ENCODE results near the gene PTGS1. TPM values are rescaled to one million over a fixed set of nuclear protein-coding genes. Genes with fewer than 3 reads are reported as not detected.

Gene PTGS1
- total and polyA plus RNA-seq, 2 of the 13 experiments (the other 11 are each of a cell fraction or from before 2014, with no cell fraction given): 0.07 to 0.08 TPM

DNA sequence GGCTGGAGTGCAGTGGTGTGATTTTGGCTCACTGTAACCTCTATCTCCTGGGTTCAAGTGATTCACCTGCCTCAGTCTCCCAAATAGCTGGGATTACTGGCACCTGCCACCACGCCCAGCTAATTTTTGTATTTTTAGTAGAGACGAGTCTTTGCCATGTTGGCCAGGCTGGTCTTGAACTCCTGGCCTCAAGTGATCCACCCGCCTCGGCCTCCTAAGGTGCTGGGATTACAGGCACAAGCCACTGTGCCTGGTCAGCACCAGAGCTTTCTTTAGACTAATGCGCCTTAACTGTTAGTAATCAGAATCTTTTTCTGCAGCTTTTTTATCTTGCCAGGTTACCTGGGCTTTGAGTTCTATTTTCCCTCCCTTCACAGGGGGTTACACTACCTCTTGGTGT is 18.4 kb downstream of the PTGS1 start:
- CTCF ChIA-PET (ENCODE audit: low intra/inter-chr PET ratio, low total read pairs): no interaction called here
- no peak overlapping the region for H3K4me3 ChIP-seq (replicated peaks in 1 of 3; ENCODE audit: insufficient read depth in 1 of 3, low read depth in 2 of 3, low read length in 3 of 3)
- POLR2A ChIA-PET: no interaction called here

DNA sequence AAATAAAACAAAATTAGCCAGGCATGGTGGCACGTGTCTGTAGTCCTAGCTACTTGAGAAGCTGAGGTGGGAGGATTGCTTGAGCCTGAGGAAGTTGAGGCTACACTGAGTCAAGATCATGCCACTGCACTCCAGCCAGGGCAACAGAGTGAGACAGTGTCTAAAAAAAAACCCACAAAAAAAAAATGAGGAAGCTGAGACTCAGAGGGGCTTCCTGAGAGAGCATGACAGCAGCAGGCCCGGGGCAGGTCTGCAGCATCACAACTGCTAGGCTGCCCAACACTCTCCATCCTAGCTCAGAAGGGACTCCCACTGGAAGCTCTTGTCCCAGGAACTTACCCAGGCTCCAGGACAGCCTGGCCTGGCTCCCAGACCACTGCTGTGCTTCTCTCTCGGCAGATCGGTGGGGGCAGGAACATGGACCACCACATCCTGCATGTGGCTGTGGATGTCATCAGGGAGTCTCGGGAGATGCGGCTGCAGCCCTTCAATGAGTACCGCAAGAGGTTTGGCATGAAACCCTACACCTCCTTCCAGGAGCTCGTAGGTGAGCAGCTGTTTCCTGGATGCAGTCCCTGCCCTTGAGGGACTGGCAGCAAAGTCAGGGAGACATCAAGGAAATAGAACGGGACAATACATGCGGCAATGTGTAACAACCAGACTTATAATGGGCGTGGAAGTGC is 19.1 kb downstream of the PTGS1 start:
- no peak for ATAC-seq
- BruUV-seq (replicated peaks): no TSS peak
- Histone ChIP-seq H3K4me1 (ENCODE audit: insufficient read depth, low read length) (no peaks in the 10 kb centered on the region), H4K20me1 (ENCODE audit: insufficient read depth, low read length) (no peaks in the 10 kb centered on the region), H3K27me3 (ENCODE audit: control insufficient read depth in 1 of 2, insufficient read depth in 2 of 2, low read length in 2 of 2) (peaks cover 3 to 7% of the 10 kb centered on the region in 2 experiments; a peak in 2 of 5 replicates), H3K79me2 (ENCODE audit: insufficient read depth, low read length) (no peaks in the 10 kb centered on the region), H2AFZ (ENCODE audit: low read length) (no peak overlapping the region), H3K27ac (ENCODE audit: extremely low read length, insufficient read depth, low read length) (no peak overlapping the region), H3K4me2 (ENCODE audit: low read depth, low read length) (no peak overlapping the region), H3K9me3 (ENCODE audit: low read length) (no peaks in the 10 kb centered on the region), H3K9ac (ENCODE audit: insufficient read depth, low read depth, low read length) (no peak overlapping the region), H3K36me3 (replicated peaks in 1 of 2; ENCODE audit: control insufficient read depth in 1 of 2, insufficient read depth in 2 of 2, low read length in 2 of 2) (no peaks in the 10 kb centered on the region), H3K4me3 (replicated peaks in 1 of 3; ENCODE audit: insufficient read depth in 1 of 3, low read depth in 2 of 3, low read length in 3 of 3) (no peak overlapping the region)
- DNase-seq (ENCODE audit: low spot score): no peak
- intact Hi-C loops (cut with micrococcal nuclease; ENCODE audit: unreplicated experiment): no loop called here
- CTCF ChIA-PET (ENCODE audit: low intra/inter-chr PET ratio, low total read pairs): no interaction called here
- FAIRE-seq: no peak
- in situ Hi-C loops (cut with HindIII; ENCODE audit: extremely low pct_ligation_motif_present, low pct_unique_long_range_greater_than_20kb): no loop called here
- POLR2A ChIA-PET: no interaction called here
- WGBS (ENCODE audit: low lambda C conversion rate): 42% methylated on average over 11 of the region's 11 CpGs
- no peak for TF ChIP-seq ZNF468 (CRISPR knock-in tag; IDR thresholded peaks at IDR 0.05)
- TF ChIP-seq AKAP8 (CRISPR knock-in tag; IDR thresholded peaks at IDR 0.05): no peak
- TF ChIP-seq, protein P1, sequence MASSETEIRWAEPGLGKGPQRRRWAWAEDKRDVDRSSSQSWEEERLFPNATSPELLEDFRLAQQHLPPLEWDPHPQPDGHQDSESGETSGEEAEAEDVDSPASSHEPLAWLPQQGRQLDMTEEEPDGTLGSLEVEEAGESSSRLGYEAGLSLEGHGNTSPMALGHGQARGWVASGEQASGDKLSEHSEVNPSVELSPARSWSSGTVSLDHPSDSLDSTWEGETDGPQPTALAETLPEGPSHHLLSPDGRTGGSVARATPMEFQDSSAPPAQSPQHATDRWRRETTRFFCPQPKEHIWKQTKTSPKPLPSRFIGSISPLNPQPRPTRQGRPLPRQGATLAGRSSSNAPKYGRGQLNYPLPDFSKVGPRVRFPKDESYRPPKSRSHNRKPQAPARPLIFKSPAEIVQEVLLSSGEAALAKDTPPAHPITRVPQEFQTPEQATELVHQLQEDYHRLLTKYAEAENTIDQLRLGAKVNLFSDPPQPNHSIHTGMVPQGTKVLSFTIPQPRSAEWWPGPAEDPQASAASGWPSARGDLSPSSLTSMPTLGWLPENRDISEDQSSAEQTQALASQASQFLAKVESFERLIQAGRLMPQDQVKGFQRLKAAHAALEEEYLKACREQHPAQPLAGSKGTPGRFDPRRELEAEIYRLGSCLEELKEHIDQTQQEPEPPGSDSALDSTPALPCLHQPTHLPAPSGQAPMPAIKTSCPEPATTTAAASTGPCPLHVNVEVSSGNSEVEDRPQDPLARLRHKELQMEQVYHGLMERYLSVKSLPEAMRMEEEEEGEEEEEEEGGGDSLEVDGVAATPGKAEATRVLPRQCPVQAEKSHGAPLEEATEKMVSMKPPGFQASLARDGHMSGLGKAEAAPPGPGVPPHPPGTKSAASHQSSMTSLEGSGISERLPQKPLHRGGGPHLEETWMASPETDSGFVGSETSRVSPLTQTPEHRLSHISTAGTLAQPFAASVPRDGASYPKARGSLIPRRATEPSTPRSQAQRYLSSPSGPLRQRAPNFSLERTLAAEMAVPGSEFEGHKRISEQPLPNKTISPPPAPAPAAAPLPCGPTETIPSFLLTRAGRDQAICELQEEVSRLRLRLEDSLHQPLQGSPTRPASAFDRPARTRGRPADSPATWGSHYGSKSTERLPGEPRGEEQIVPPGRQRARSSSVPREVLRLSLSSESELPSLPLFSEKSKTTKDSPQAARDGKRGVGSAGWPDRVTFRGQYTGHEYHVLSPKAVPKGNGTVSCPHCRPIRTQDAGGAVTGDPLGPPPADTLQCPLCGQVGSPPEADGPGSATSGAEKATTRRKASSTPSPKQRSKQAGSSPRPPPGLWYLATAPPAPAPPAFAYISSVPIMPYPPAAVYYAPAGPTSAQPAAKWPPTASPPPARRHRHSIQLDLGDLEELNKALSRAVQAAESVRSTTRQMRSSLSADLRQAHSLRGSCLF (CRISPR knock-in tag; IDR thresholded peaks at IDR 0.05; ENCODE audit: borderline replicate concordance): no peak
- TF ChIP-seq, protein P2, sequence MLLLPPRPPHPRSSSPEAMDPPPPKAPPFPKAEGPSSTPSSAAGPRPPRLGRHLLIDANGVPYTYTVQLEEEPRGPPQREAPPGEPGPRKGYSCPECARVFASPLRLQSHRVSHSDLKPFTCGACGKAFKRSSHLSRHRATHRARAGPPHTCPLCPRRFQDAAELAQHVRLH (CRISPR knock-in tag; IDR thresholded peaks at IDR 0.05; ENCODE audit: borderline replicate concordance, low read depth): no peak
- no peak for TF ChIP-seq ZNF547 (CRISPR knock-in tag; IDR thresholded peaks at IDR 0.05)
- no peak for TF ChIP-seq SATB2 (CRISPR knock-in tag; IDR thresholded peaks at IDR 0.05)

More for the DNA sequence above, 18.4 kb downstream of the PTGS1 start:
- H3K4me2 ChIP-seq (ENCODE audit: low read depth, low read length): no peak overlapping the region
- H3K27me3 ChIP-seq (ENCODE audit: control insufficient read depth in 1 of 2, insufficient read depth in 2 of 2, low read length in 2 of 2): peaks cover 3 to 7% of the 10 kb centered on the region in 2 experiments; a peak in 2 of 5 replicates
- H2AFZ ChIP-seq (ENCODE audit: low read length): no peak overlapping the region
- ATAC-seq: no peak
- no peaks in the 10 kb centered on the region for H3K79me2 ChIP-seq (ENCODE audit: insufficient read depth, low read length)
- TF ChIP-seq, protein P3, sequence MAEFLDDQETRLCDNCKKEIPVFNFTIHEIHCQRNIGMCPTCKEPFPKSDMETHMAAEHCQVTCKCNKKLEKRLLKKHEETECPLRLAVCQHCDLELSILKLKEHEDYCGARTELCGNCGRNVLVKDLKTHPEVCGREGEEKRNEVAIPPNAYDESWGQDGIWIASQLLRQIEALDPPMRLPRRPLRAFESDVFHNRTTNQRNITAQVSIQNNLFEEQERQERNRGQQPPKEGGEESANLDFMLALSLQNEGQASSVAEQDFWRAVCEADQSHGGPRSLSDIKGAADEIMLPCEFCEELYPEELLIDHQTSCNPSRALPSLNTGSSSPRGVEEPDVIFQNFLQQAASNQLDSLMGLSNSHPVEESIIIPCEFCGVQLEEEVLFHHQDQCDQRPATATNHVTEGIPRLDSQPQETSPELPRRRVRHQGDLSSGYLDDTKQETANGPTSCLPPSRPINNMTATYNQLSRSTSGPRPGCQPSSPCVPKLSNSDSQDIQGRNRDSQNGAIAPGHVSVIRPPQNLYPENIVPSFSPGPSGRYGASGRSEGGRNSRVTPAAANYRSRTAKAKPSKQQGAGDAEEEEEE (CRISPR knock-in tag; IDR thresholded peaks at IDR 0.05; ENCODE audit: borderline replicate concordance): no peak
- TF ChIP-seq NR2C2 (CRISPR knock-in tag; IDR thresholded peaks at IDR 0.05; ENCODE audit: borderline replicate concordance) (no peak), PHF5A (CRISPR knock-in tag; IDR thresholded peaks at IDR 0.05; ENCODE audit: low read depth, unreplicated experiment) (no peak), CREM (IDR thresholded peaks at IDR 0.05) (no peak), CREM (CRISPR knock-in tag; IDR thresholded peaks at IDR 0.05) (no peak), JUNB (CRISPR knock-in tag; IDR thresholded peaks at IDR 0.05; ENCODE audit: borderline replicate concordance) (no peak), MAFK (conservative IDR thresholded peaks at IDR 0.05 in 1 of 2, IDR thresholded peaks at IDR 0.05 in 1 of 2; ENCODE audit: low read length in 2 of 2) (no peak), ZNF616 (CRISPR knock-in tag; IDR thresholded peaks at IDR 0.05; ENCODE audit: low read depth) (no peak)
- DNase-seq (ENCODE audit: low spot score): no peak
- no peaks in the 10 kb centered on the region for H3K9me3 ChIP-seq (ENCODE audit: low read length)
- H3K36me3 ChIP-seq (replicated peaks in 1 of 2; ENCODE audit: control insufficient read depth in 1 of 2, insufficient read depth in 2 of 2, low read length in 2 of 2): no peaks in the 10 kb centered on the region
- intact Hi-C loops (cut with micrococcal nuclease; ENCODE audit: unreplicated experiment): no loop called here
- BruUV-seq (replicated peaks): no TSS peak
- in situ Hi-C loops (cut with HindIII; ENCODE audit: extremely low pct_ligation_motif_present, low pct_unique_long_range_greater_than_20kb): no loop called here
- 25% methylated on average over 5 of the region's 5 CpGs for WGBS (ENCODE audit: low lambda C conversion rate)
- no peaks in the 10 kb centered on the region for H4K20me1 ChIP-seq (ENCODE audit: insufficient read depth, low read length)
- H3K9ac ChIP-seq (ENCODE audit: insufficient read depth, low read depth, low read length): no peak overlapping the region
- no peak for FAIRE-seq
- H3K27ac ChIP-seq (ENCODE audit: extremely low read length, insufficient read depth, low read length): no peak overlapping the region
- no peaks in the 10 kb centered on the region for H3K4me1 ChIP-seq (ENCODE audit: insufficient read depth, low read length)

Data from HepG2 (cell line).